ENCODE results near the gene RALGDS.

Gene RALGDS

DNA sequence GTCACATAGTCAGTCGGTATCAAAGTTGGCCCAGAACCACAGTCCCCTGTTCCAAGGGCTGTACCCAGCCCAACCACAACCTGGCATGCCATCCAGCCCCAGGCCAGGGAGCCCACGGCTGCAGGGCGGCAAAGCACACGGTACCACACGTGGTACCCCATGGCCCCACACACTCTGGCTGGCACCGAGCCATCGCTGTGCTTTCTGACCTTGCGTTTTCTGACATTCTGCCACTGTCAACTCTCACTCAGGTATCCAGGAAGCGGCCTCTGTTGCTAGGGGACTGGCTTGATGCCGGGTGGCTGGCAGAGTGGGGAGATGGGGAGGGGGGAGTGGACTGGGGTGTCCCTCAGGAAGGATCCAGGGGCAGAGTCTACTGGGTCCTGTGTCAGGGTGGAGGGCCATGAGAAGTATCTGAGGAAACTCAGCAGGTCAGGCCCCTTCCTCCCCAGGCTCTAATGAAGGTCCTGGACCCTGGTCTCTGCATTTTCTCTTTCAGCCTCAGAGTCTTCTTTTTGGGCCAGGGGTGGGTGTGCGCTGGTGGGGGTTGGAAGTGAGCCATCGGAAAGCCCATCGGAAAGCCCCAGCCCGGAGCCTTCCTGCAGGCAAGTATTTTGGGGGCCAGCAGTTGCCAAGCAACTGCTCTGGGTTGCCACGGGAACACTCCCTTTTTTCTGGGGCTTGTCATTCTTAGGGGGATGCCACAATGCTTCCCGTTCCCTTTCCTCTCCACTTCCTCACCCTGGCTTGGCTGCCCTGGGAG is 21.0 kb upstream of the RALGDS start:
- TF ChIP-seq, protein P1, sequence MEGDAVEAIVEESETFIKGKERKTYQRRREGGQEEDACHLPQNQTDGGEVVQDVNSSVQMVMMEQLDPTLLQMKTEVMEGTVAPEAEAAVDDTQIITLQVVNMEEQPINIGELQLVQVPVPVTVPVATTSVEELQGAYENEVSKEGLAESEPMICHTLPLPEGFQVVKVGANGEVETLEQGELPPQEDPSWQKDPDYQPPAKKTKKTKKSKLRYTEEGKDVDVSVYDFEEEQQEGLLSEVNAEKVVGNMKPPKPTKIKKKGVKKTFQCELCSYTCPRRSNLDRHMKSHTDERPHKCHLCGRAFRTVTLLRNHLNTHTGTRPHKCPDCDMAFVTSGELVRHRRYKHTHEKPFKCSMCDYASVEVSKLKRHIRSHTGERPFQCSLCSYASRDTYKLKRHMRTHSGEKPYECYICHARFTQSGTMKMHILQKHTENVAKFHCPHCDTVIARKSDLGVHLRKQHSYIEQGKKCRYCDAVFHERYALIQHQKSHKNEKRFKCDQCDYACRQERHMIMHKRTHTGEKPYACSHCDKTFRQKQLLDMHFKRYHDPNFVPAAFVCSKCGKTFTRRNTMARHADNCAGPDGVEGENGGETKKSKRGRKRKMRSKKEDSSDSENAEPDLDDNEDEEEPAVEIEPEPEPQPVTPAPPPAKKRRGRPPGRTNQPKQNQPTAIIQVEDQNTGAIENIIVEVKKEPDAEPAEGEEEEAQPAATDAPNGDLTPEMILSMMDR (IDR thresholded peaks at IDR 0.05; ENCODE audit: low read depth, low read length, missing control alignments), result no peak
- no peak overlapping the region; the same call in 1 of the 2 replicates for H3K4me3 ChIP-seq (ENCODE audit: low read depth, low read length)
- no peak for DNase-seq (ENCODE audit: low read depth)

DNA sequence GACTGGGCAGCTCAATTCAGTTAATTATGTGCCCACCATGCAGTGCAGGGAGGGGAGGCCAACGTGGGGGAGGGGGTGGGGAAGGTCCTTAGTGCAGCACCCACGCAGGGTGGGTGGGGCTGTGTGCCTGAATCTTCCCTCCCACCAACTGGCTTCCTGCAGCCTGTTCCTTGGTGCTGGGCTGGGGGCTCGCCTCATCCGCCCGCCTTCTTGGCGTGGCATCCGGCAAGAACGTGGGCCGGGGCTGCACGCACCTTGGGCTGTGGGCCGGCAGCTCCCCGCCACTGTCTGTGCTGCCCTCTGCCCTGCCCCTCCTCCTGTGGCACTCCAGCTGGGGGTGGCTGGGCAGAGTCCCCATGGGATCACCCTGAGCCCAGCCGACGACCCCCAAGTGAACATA is 19.6 kb upstream of the RALGDS start:
- DNase-seq (ENCODE audit: low read depth), result no peak
- TF ChIP-seq, protein P1 (IDR thresholded peaks at IDR 0.05; ENCODE audit: low read depth, low read length, missing control alignments), result no peak
- no peak overlapping the region for H3K4me3 ChIP-seq (ENCODE audit: low read depth, low read length)

DNA sequence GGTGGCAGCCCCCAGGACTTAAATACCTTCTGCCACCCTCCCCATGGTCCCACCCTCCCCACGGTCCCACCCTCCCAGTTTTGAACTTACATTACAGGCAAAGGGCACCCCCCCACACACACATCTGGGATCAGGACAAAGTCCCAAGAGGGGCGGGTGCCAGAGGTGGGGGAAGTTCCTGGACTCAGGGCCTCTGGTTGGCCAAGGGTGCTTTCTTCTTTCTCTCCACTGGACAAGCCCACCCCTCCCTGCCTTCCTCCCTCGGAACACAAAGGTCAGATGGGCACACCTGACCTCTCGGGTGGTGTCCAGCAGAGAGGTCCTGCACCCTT is 19.1 kb upstream of the RALGDS start:
- TF ChIP-seq, protein P1 (IDR thresholded peaks at IDR 0.05; ENCODE audit: low read depth, low read length, missing control alignments), result no peak
- H3K4me3 ChIP-seq (ENCODE audit: low read depth, low read length), result no peak overlapping the region
- no peak for DNase-seq (ENCODE audit: low read depth)

DNA sequence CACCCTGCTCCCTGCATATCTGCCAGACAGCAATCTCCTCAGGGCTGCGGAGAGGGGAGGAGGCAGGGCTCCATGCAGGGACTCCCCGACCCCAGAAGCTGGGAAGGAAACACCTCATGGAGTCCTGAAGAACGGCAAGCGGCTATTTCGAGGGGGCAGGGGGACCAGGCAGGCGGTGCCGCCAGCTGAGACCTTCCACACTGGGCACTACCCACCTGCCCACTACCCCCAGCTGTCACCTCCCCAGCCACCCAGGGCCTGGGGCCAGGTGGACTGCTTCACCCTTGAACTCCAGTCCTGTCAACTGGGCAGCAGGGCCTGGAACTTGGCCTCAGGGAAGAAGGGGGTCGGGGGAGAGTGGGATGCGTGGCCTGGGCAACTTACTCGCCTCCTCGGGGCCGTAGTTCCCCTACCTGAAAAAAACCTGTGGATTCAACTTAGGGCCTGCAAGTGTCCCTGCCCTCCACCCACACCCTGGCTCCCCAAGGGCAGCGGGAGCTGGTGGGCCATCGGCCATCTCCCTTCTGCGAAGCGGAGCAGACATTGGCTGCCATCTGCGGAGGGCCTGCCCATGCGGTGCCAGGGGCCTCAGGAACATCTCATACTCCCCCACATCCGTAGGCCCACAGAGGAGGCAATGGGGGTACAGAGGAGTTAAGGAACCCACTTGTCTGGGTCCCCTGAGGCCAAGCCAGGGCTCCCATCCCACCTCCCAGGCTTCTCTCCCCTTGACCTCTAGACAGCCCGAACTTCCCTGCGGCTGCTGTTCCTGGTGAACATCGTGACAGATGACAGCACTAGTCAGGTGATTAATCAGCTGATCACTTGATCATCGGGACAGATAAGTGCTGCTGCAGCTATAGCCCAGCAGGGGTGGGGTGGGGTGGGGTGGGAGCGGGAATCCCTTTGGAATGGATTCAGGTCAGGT is 18.5 kb upstream of the RALGDS start:
- TF ChIP-seq, protein P1 (IDR thresholded peaks at IDR 0.05; ENCODE audit: low read depth, low read length, missing control alignments), result no peak
- no peak overlapping the region for H3K4me3 ChIP-seq (ENCODE audit: low read depth, low read length)
- DNase-seq (ENCODE audit: low read depth), result no peak

DNA sequence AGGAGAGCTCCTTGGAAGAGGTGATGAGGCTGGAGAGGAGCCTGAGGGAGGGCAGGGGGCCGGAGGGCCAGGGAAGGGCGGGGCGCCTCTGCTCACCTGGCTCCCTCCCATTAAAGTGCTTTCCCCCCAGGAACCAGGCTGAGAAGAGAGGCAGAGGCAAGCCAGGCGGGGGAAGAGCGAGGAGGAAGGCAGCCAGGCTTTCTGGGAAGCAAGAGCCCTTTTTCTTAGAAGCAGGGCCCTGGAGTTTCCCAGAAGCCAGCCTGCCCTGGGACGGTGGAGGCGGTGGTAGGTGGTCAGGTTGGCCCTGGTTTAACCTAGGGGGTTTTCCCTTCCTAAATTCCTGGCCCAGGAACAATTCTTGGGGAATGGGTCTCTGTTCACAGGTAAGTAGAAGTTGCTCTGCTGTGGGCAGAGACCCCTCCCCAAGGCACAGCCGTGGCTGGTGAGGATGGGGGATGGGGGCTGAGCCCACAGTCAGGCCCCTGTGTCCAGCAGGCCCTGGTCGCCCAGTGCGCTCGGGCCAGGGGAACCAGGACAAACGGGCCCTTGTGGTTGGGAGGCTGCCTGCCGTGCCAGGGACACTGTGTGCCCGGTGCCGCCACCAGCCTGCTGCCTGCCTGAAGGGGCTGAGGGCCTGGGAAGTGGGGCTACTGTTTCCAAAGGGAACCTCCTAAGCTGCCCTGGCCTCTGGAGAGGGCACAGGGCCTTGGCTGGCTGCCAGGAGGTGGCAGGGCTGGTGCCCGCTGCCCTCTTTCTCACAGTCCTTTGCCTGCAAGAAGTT is 16.6 kb upstream of the RALGDS start:
- DNase-seq (ENCODE audit: low read depth), result no peak
- TF ChIP-seq, protein P1 (IDR thresholded peaks at IDR 0.05; ENCODE audit: low read depth, low read length, missing control alignments), result no peak
- no peak overlapping the region for H3K4me3 ChIP-seq (ENCODE audit: low read depth, low read length)

DNA sequence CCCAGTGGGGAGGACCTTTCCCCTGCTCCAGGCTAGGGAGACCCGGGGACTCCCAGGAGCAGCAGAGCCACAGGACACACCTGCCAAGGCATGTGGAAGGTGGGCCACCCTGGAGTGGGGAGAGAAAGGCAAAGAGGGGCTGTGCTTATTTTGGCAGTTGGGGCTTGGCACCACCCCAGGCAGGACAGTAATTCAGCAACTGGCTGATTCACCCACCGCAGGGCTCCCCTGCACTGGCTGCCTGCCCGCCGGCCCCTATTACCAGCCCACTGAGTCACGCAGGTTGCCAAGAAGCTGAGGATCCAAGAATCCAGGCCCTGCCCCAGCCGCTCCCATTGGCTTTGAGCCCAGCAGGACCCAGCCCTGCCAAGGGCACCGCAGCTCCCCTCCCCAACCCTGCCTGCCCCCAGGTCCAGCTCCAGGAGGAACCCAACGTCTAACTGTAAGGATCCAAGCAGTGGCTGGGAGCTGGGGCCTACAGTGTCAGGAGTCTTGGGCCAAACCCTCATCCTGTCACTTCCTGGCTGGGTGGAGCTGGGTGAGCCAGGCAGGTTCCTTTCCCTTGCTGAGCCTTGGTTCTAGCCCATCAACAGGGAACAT is 14.2 kb upstream of the RALGDS start:
- TF ChIP-seq, protein P1 (IDR thresholded peaks at IDR 0.05; ENCODE audit: low read depth, low read length, missing control alignments), result no peak
- H3K4me3 ChIP-seq (ENCODE audit: low read depth, low read length), result no peak overlapping the region
- no peak for DNase-seq (ENCODE audit: low read depth)
